Pancreas (tissue), 10 donors: ENCODE results near the gene CEP44. TPM values are rescaled to one million over a fixed set of nuclear protein-coding genes. Genes with fewer than 3 reads are reported as not detected.

Experiments
- ATAC-seq, 4 donors: fragments of 200-7000 bp; cut with Tn5 transposase; one replicate each; pipeline versions ENCODE4 v1.8.0 to v1.9.1; 2020; ENCODE audit warnings: mild to moderate bottlenecking in 4 of 4, moderate library complexity in 4 of 4
- DNase-seq, 6 donors: peaks; one replicate each; pipeline ENCODE4 v3.0.0-alpha.2; 2020
- FAIRE-seq: peaks from 2 replicates; lab custom pipeline; 2012; peaks lifted over from hg19 to GRCh38; lab: Jason Lieb, UNC
- H3K27ac ChIP-seq, 4 donors: fragments of 200-600 bp; sonication (generic); 1 replicate in 3 of 4; 2 replicates in 1 of 4; pipeline versions ENCODE4 v1.5.0 to v1.8.0; 2020
- H3K27me3 ChIP-seq, 4 donors: fragments of 200-600 bp; one replicate each; pipeline ENCODE4 v1.8.0; 2021
- H3K36me3 ChIP-seq, 3 donors: fragments of 200-600 bp; sonication (generic) in 1 of 3; one replicate each; pipeline versions ENCODE4 v1.5.0 to v1.8.0; 2020 to 2021
- H3K4me1 ChIP-seq, 3 donors: fragments of 200-600 bp; one replicate each; pipeline ENCODE4 v1.8.0; 2021
- H3K4me3 ChIP-seq, 4 donors: fragments of 200-600 bp; sonication (generic) in 2 of 4; one replicate each; pipeline versions ENCODE4 v1.5.0 to v1.8.0; 2020 to 2021
- H3K9me3 ChIP-seq, 4 donors: fragments of 200-600 bp; one replicate each; pipeline ENCODE4 v1.8.0; 2021
- WGBS, 2 donors: extraction: QIAGEN DNeasy Blood & Tissue Kit; methylation state at CpG; one replicate each; pipeline ENCODE4 v1.1.7; 2013; 5-methylcytosine and 5-hydroxymethylcytosine counted together
- intact Hi-C, 3 donors: fragments of 100-400 bp; cut with DNase I; formaldehyde crosslinking; loops; one replicate each; pipeline versions ENCODE4 v1.11.1 to v1.14.2; 2022
- polyA plus RNA-seq, 2 donors: library from polyadenylated mRNA; stranded (reverse); fragments of 200-250 nt; gene quantifications; one replicate each; pipeline ENCODE4 v1.2.3, GENCODE V29; 2013
- total RNA-seq, 6 donors: library from RNA; stranded (reverse); fragmentation: NEBNext Ultra II Directional in 4 of 6; extraction: Animal tissue kit (Norgen Biotek cat#: 25700) in 4 of 6; gene quantifications; one replicate each; pipeline versions ENCODE4 v1.2.1 to v1.2.4, GENCODE V29; 2021 to 2023
- TF ChIP-seq, protein P1 (sequence below), 4 donors: fragments of 200-600 bp; sonication (generic) in 3 of 4; IDR thresholded peaks; one replicate each; pipeline versions ENCODE4 v1.5.0 to v1.8.0; 2021; ENCODE audit warnings: antibody characterized with exemption in 4 of 4
- donor health status: healthy with polysubstance abuse.
- donor health status: DM: no; HTN: no; CAD: no; lungs with moderate emphysema.
- donor health status: DM: no; HTN: no; CAD: no.
- donor health status: control.
- donor health status: control.
- donor health status: Bipolar disorder and iron deficiency.
- donor health status: DM: yes; HTN: yes; CAD: no.
- donor health status: DM: no; HTN: no; CAD: no.
- donor health status: DM: no; HTN: no; CAD: no.
- donor health status: DM: yes; HTN: yes; CAD: no.

The CEP44 gene
- total and polyA plus RNA-seq, 8 donors, result 3.4 to 9.7 (median 5.9) TPM

GRCh38 chr4:174281182-174281737, 2.5 kb upstream of the CEP44 start:
- H3K9me3 ChIP-seq, result no peaks in the 10 kb centered on the region
- no peaks in the 10 kb centered on the region for H3K36me3 ChIP-seq
- ATAC-seq, result no peak
- intact Hi-C loops, result no loop called here
- H3K27ac ChIP-seq, result no peak overlapping the region
- FAIRE-seq, result no peak
- no peaks in the 10 kb centered on the region for H3K27me3 ChIP-seq
- TF ChIP-seq, protein P1, sequence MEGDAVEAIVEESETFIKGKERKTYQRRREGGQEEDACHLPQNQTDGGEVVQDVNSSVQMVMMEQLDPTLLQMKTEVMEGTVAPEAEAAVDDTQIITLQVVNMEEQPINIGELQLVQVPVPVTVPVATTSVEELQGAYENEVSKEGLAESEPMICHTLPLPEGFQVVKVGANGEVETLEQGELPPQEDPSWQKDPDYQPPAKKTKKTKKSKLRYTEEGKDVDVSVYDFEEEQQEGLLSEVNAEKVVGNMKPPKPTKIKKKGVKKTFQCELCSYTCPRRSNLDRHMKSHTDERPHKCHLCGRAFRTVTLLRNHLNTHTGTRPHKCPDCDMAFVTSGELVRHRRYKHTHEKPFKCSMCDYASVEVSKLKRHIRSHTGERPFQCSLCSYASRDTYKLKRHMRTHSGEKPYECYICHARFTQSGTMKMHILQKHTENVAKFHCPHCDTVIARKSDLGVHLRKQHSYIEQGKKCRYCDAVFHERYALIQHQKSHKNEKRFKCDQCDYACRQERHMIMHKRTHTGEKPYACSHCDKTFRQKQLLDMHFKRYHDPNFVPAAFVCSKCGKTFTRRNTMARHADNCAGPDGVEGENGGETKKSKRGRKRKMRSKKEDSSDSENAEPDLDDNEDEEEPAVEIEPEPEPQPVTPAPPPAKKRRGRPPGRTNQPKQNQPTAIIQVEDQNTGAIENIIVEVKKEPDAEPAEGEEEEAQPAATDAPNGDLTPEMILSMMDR (IDR thresholded peaks at IDR 0.05), result no peak
- DNase-seq, result no peak
- H3K4me1 ChIP-seq, result peaks cover 14 to 28% (median 23%) of the 10 kb centered on the region in 3 donors
- H3K4me3 ChIP-seq, result no peak overlapping the region
- 74 to 75% methylated on average over 5 of the region's 5 CpGs for WGBS, 2 donors

DNA sequence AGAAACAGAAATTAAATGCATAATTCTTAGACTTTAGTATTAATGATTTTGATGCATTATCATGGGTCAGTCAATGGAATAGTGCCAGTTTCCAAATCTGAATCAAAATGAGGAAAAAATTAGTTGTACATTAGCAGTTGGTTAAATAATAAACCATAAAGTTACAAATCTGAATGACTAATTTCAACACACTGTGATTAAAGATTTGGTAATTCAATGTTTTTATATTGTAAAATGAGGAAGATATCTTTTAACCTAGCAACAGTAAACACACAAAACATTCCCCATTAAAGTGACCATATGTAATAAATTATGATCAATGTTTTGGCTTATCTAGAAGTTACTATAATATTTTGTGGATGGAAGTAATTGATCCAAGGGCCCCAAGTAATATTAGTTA, 1.8 kb upstream of the CEP44 start:
- DNase-seq, result no peak
- intact Hi-C loops, result no loop called here
- TF ChIP-seq, protein P1 (IDR thresholded peaks at IDR 0.05), result no peak
- Histone ChIP-seq H3K4me1 (peaks cover 14 to 28% (median 23%) of the 10 kb centered on the region in 3 donors), H3K27me3 (no peaks in the 10 kb centered on the region), H3K36me3 (no peaks in the 10 kb centered on the region), H3K4me3 (peak overlapping the region in 1 of 4 donors; percentile 73), H3K9me3 (no peaks in the 10 kb centered on the region), H3K27ac (no peak overlapping the region)
- no peak for ATAC-seq
- FAIRE-seq, result no peak

GRCh38 chr4:174282836-174283506, 740 bp upstream of the CEP44 start:
- intact Hi-C loops, result no loop called here
- H3K4me1 ChIP-seq, result peaks cover 14 to 28% (median 23%) of the 10 kb centered on the region in 3 donors
- peak; percentile 48 to 83 (median 68) for DNase-seq
- H3K36me3 ChIP-seq, result no peaks in the 10 kb centered on the region
- TF ChIP-seq, protein P1 (IDR thresholded peaks at IDR 0.05), result no peak
- peak overlapping the region; percentile 60 to 76 (median 74) for H3K4me3 ChIP-seq
- peak; percentile 94 to 99 (median 96) for ATAC-seq
- H3K27me3 ChIP-seq, result no peaks in the 10 kb centered on the region
- peak overlapping the region; percentile 92 to 98 (median 96) for H3K27ac ChIP-seq
- peak; percentile 97 for FAIRE-seq
- H3K9me3 ChIP-seq, result no peaks in the 10 kb centered on the region
- 0 to 1% methylated on average over 22 of the region's 22 CpGs for WGBS, 2 donors

DNA sequence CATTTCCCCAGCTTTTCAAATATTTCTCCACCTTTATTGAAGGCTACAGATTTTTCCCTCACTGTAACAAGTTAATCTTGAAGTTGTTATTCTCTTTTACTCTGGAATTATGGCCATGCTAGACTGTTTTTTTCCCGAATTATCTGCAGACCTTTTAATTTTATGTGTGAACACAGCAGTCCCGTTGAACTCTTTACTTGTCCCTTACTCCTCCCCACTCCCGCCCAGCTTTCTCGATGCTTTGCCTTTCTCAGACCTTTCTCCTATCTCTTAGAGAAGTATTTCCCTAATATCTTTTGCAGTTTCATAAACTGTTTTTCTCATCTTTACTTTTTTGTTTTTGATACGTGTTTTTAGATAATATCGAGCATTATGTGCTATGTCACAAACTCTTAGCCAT, 776 bp downstream of the CEP44 start:
- H3K4me3 ChIP-seq, result peak overlapping the region; percentile 60 to 76 (median 74)
- no peaks in the 10 kb centered on the region for H3K9me3 ChIP-seq
- intact Hi-C loops, result no loop called here
- ATAC-seq (no peak), DNase-seq (no peak), FAIRE-seq (no peak)
- no peaks in the 10 kb centered on the region for H3K27me3 ChIP-seq
- H3K36me3 ChIP-seq, result no peaks in the 10 kb centered on the region
- TF ChIP-seq, protein P1 (IDR thresholded peaks at IDR 0.05), result no peak
- H3K27ac ChIP-seq, result peak overlapping the region in 1 of 4 donors; percentile 98
- peaks cover 14 to 28% (median 23%) of the 10 kb centered on the region in 3 donors for H3K4me1 ChIP-seq
- 5 to 7% methylated on average over 6 of the region's 6 CpGs for WGBS, 2 donors

- intact Hi-C loops, result no loop called here
- WGBS, 2 donors, result 92 to 97% methylated on average over 3 of the region's 3 CpGs
- no peaks in the 10 kb centered on the region for H3K27me3 ChIP-seq
- no peak overlapping the region for H3K27ac ChIP-seq
- DNase-seq, result no peak
- H3K36me3 ChIP-seq, result no peaks in the 10 kb centered on the region
- peaks cover 12 to 17% (median 15%) of the 10 kb centered on the region in 3 donors for H3K4me1 ChIP-seq
- TF ChIP-seq, protein P1 (IDR thresholded peaks at IDR 0.05), result no peak
- ATAC-seq, result no peak
- no peak overlapping the region for H3K4me3 ChIP-seq
- FAIRE-seq, result no peak
- H3K9me3 ChIP-seq, result no peaks in the 10 kb centered on the region
Measured at GRCh38 chr4:174286870-174287269, 3.2 kb downstream of the CEP44 start.
